Measurements from ENCODE around the gene DCTN5. TPM values are rescaled to one million over a fixed set of nuclear protein-coding genes. Genes with fewer than 3 reads are reported as not detected.

DCTN5 gene
- total RNA-seq, 2 experiments from 2014 or later, result 64.9 to 68.8 TPM

GRCh38 chr16:23724785-23725131 is 83.5 kb downstream of the DCTN5 start:
- Mint-ChIP-seq H3K9me3 (peaks cover 4% of the 10 kb centered on the region), H3K27ac (no peak overlapping the region), H3K4me1 (peaks cover 4% of the 10 kb centered on the region), H3K36me3 (ENCODE audit: low read depth) (peaks cover 3% of the 10 kb centered on the region), H3K4me3 (no peak overlapping the region), H3K27me3 (peaks cover 17% of the 10 kb centered on the region)
- no peak for DNase-seq
- POLR2A ChIA-PET, result no interaction called here
- CTCF ChIA-PET, result no interaction called here

- Mint-ChIP-seq H3K9me3 (peaks cover 4% of the 10 kb centered on the region), H3K36me3 (ENCODE audit: low read depth) (peaks cover 3% of the 10 kb centered on the region), H3K27me3 (peaks cover 16% of the 10 kb centered on the region), H3K27ac (no peak overlapping the region), H3K4me3 (no peak overlapping the region), H3K4me1 (peaks cover 5% of the 10 kb centered on the region)
- ChIA-PET POLR2A (interaction anchor here (1.1 kb wide), 1 partner anchor 48 kb away, joined by 3 read pairs; the partner anchor contains the start of gene PLK1), CTCF (no interaction called here)
- DNase-seq, result no peak
Observed at GRCh38 chr16:23726710-23727109, 85.4 kb downstream of the DCTN5 start.

Other genes with a start within 250 kb of the DCTN5 start
- gene COG7, start 188.3 kb upstream of the DCTN5 start, total RNA-seq, result 10 to 100 TPM; 18.0 to 19.0 TPM
- gene GGA2, start 131.0 kb upstream of the DCTN5 start, total RNA-seq, result 10 to 100 TPM; 95.3 to 97.8 TPM
- gene EARS2, start 84.1 kb upstream of the DCTN5 start, total RNA-seq, result 10 to 100 TPM in 1 of 2 experiments, 1 to 10 TPM in 1; 9.3 to 11.0 TPM
- 10 to 100 TPM; 36.6 to 39.7 TPM for gene UBFD1, start 83.7 kb upstream of the DCTN5 start, total RNA-seq
- gene NDUFAB1, start 45.1 kb upstream of the DCTN5 start, total RNA-seq, result 10 to 100 TPM; 79.8 to 81.1 TPM
- gene PALB2, start 156 bp upstream of the DCTN5 start, total RNA-seq, result 10 to 100 TPM; 16.8 to 17.0 TPM
- 100 to 1,000 TPM; 102 to 104 TPM for gene PLK1, start 37.4 kb downstream of the DCTN5 start, total RNA-seq
- not detected for gene ERN2, start 71.8 kb downstream of the DCTN5 start, total RNA-seq
- not detected for gene CHP2, start 113.6 kb downstream of the DCTN5 start, total RNA-seq
- 10 to 100 TPM; 77.3 to 81.4 TPM for gene PRKCB, start 194.5 kb downstream of the DCTN5 start, total RNA-seq